GM12878 (cell line): ENCODE results near the gene GNGT1. TPM values are rescaled to one million over a fixed set of nuclear protein-coding genes. Genes with fewer than 3 reads are reported as not detected.

Experiments used
- ATAC-seq: fragments of 200-7000 bp; cut with Tn5 transposase; 3 replicates; pipeline ENCODE4 v1.9.1; 2020; ENCODE audit warnings: mild to moderate bottlenecking, moderate library complexity
- BruUV-seq: library from RNA; stranded (reverse); fragments of 400-500 nt; replicated peaks from 2 replicates; lab custom pipeline; 2021; lab: Mats Ljungman, UMichigan
- CTCF ChIA-PET: fragments of 300-600 bp; sonication (Branson Sonifier 250); formaldehyde crosslinking; extraction: SDS; loops from one replicate; lab custom pipeline; 2021; ENCODE audit warnings: inconsistent platforms; lab: Yijun Ruan, JAX
- POLR2A ChIA-PET: fragments of 350-600 bp; formaldehyde crosslinking; extraction: SDS; loops from one replicate; lab custom pipeline; 2021; ENCODE audit warnings: inconsistent platforms; lab: Charles Lee
- RAD21 ChIA-PET: fragments of 300-600 bp; sonication (Branson Sonifier 250); formaldehyde crosslinking; loops from one replicate; lab custom pipeline; 2023; ENCODE audit warnings: antibody characterized with exemption; ENCODE audit not compliant: unreplicated experiment; lab: Charles Lee
- SMC1A ChIA-PET: fragments of 300-600 bp; sonication (Branson Sonifier 250); formaldehyde crosslinking; loops from one replicate; lab custom pipeline; 2023; ENCODE audit not compliant: unreplicated experiment, uncharacterized antibody; lab: Charles Lee
- DNase-seq: peaks from one replicate; pipeline ENCODE4 v3.0.0-alpha.2; 2011; ENCODE audit warnings: low read depth, low spot score
- FAIRE-seq: peaks from 3 replicates; lab custom pipeline; 2011; peaks lifted over from hg19 to GRCh38; lab: Jason Lieb, UNC
- H2AFZ ChIP-seq: 2 replicates; pipeline ENCODE4 v1.6.0; 2011; ENCODE audit warnings: low read depth, low read length, control low read depth; ENCODE audit not compliant: control insufficient read depth
- H3K27ac ChIP-seq: 2 replicates; pipeline ENCODE4 v1.5.1; 2011; ENCODE audit warnings: control low read depth; ENCODE audit not compliant: control insufficient read depth, insufficient read depth
- H3K27me3 ChIP-seq, 2 experiments: replicated peaks in 1 of 2; 2 replicates each; pipeline versions ENCODE4 v1.6.0 to v1.6.1; 2011; ENCODE audit warnings: low read length in 1 of 2; ENCODE audit not compliant: control insufficient read depth in 2 of 2, insufficient read depth in 2 of 2
- H3K36me3 ChIP-seq, 2 experiments: 2 replicates each; pipeline ENCODE4 v1.5.1; 2011; ENCODE audit warnings: low read length in 1 of 2; ENCODE audit not compliant: control insufficient read depth in 2 of 2, insufficient read depth in 2 of 2
- H3K4me1 ChIP-seq: 2 replicates; pipeline ENCODE4 v1.6.1; 2011; ENCODE audit warnings: mild to moderate bottlenecking, low read length, moderate library complexity, mixed read lengths; ENCODE audit not compliant: control insufficient read depth, insufficient read depth
- H3K4me2 ChIP-seq: 2 replicates; pipeline ENCODE4 v1.6.0; 2011; ENCODE audit warnings: control low read depth; ENCODE audit not compliant: control insufficient read depth, insufficient read depth
- H3K4me3 ChIP-seq: fragments of 200-600 bp; sonication (generic); 2 replicates; pipeline ENCODE4 v1.5.1; 2016
- H3K79me2 ChIP-seq: 2 replicates; pipeline ENCODE4 v1.6.0; 2011; ENCODE audit warnings: low read length; ENCODE audit not compliant: control insufficient read depth, insufficient read depth
- H3K9ac ChIP-seq: 2 replicates; pipeline ENCODE4 v1.8.0; 2011; ENCODE audit warnings: low read length, control low read depth, mixed read lengths; ENCODE audit not compliant: control insufficient read depth, insufficient read depth
- H3K9me3 ChIP-seq: replicated peaks from 3 replicates; pipeline ENCODE4 v1.5.1; 2011; ENCODE audit warnings: mild to moderate bottlenecking, low read length; ENCODE audit not compliant: control insufficient read depth, insufficient read depth
- H4K20me1 ChIP-seq: 2 replicates; pipeline ENCODE4 v1.6.0; 2011; ENCODE audit not compliant: control insufficient read depth, insufficient read depth
- EZH2 ChIP-seq: IDR thresholded peaks from 2 replicates; pipeline ENCODE4 v1.6.1; 2012; ENCODE audit warnings: low read depth, mild to moderate bottlenecking, control low read depth, inconsistent platforms, low read length, borderline replicate concordance; ENCODE audit not compliant: control insufficient read depth
- KAT2A ChIP-seq: conservative IDR thresholded peaks from 2 replicates; pipeline ENCODE4 v1.6.1; 2011; ENCODE audit warnings: low read depth, low read length; ENCODE audit not compliant: control insufficient read depth
- NFYA ChIP-seq: IDR thresholded peaks from 2 replicates; pipeline ENCODE4 v1.6.1; 2011; ENCODE audit warnings: low read depth, mild to moderate bottlenecking, low read length, improper control_type of control experiment, borderline replicate concordance
- NR2F1 ChIP-seq: fragments of 450-650 bp; conservative IDR thresholded peaks from 2 replicates; pipeline ENCODE4 v1.6.1; 2017; ENCODE audit warnings: mild to moderate bottlenecking
- NRF1 ChIP-seq: conservative IDR thresholded peaks from 2 replicates; pipeline ENCODE4 v1.6.1; 2011; ENCODE audit warnings: mild to moderate bottlenecking, low read depth, low read length, improper control_type of control experiment
- SRF ChIP-seq, 2 experiments: IDR thresholded peaks; 2 replicates each; pipeline ENCODE4 v1.6.1; 2011; ENCODE audit warnings: low read depth in 2 of 2, low read length in 2 of 2, mild to moderate bottlenecking in 1 of 2, moderate library complexity in 1 of 2
- ZBED1 ChIP-seq: IDR thresholded peaks from 2 replicates; pipeline ENCODE4 v1.6.1; 2016; ENCODE audit warnings: borderline replicate concordance
- WGBS: methylation state at CpG from one replicate; pipeline ENCODE4 v1.1.6; 2016; ENCODE audit warnings: low lambda C conversion rate; ENCODE audit not compliant: insufficient replicate concordance, insufficient coverage; ENCODE audit errors: missing lambda C conversion rate; 5-methylcytosine and 5-hydroxymethylcytosine counted together
- in situ Hi-C: fragments of 300-500 bp; cut with MboI; formaldehyde crosslinking; loops from 9 replicates; pipeline ENCODE4 v1.14.3; 2018; ENCODE audit warnings: mixed read lengths
- intact Hi-C: fragments of 100-400 bp; cut with micrococcal nuclease; formaldehyde crosslinking; loops from one replicate; pipeline ENCODE4 v1.14.2; 2022; ENCODE audit not compliant: unreplicated experiment
- polyA plus RNA-seq, 11 experiments: library from polyadenylated mRNA; depleted of rRNA in 4 of 11; unstranded in 6 of 11; stranded (reverse) in 5 of 11; fragments of >200 nt; fragmentation: Nextera tagmentation in 4 of 11; fragmentation: Illumina TruSeq in 1 of 11; extraction: Ambion mirVana in 4 of 11; extraction: Trizol in 1 of 11; gene quantifications; 1 replicate in 1 of 11; 2 replicates in 10 of 11; pipeline versions ENCODE4 v1.2.1 to v1.2.3, GENCODE V29; 2011 to 2016; ENCODE audit warnings: inconsistent platforms in 2 of 11, missing spikeins in 2 of 11, low read depth in 1 of 11
- total RNA-seq, 4 experiments: library from RNA; depleted of rRNA in 3 of 4; stranded (reverse); fragments of >200 nt in 3 of 4; fragmentation: Illumina TruSeq in 1 of 4; extraction: Trizol in 1 of 4; gene quantifications; 2 replicates each; pipeline versions ENCODE4 v1.2.1 to v1.2.3, GENCODE V29; 2013 to 2021
- TF ChIP-seq, protein P1 (sequence below): fragments of 450-650 bp; IDR thresholded peaks from 2 replicates; pipeline ENCODE4 v1.6.1; 2017; ENCODE audit warnings: mild to moderate bottlenecking, low read depth, inconsistent platforms; ENCODE audit not compliant: poor library complexity, severe bottlenecking
- TF ChIP-seq, protein P2 (sequence below): fragments of 450-650 bp; IDR thresholded peaks from 2 replicates; pipeline ENCODE4 v1.6.1; 2016; ENCODE audit warnings: mild to moderate bottlenecking
- TF ChIP-seq, protein P3 (sequence below): fragments of 450-650 bp; formaldehyde crosslinking; IDR thresholded peaks from 2 replicates; pipeline ENCODE4 v1.4.0; 2020; ENCODE audit warnings: mild to moderate bottlenecking, moderate library complexity

GNGT1 gene
- total and polyA plus RNA-seq, 10 of the 15 experiments (the other 5 are each of a cell fraction or from before 2014, with no cell fraction given) = not detected

DNA sequence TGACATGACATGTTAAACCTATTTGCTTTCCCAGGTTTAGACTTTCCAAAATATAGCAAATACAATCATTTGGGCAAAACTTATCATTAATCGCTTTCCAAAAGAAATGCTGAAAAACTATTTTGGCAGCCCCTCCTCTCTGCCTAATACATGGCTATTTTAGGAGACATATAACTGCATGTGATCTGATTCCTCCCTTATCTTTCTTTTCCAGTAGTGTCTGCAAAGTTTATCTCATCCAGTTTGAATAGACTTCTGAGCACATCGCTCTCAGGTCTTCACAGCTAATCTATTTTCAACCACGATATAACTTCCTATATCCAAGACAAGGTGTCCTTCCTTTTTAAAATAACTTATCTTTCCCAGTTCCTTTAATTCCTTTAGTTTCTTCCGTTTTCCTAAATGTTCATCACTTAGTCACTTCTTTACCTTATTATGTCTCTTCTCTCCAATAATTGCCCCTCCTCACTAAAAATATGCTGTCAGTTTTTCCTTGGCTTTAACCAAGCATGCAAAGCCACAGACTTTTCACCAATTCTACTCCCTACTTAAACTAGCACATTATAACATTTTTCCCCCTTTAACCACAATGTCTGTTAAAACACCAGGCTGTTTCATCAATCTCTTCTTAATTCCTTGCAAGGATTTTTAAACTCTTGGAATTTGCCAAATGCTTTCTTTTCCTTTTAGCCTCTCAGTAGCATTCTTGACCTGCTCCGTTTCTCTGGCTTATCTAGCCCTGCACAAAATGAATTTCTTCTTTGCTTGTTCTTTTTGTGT, 39.6 kb downstream of the GNGT1 start:
- RAD21 ChIA-PET = no interaction called here
- H3K9ac ChIP-seq = no peak overlapping the region
- no peak for FAIRE-seq
- WGBS = 37% methylated on average over 5 of the region's 5 CpGs
- no peak for DNase-seq
- H3K4me2 ChIP-seq = no peak overlapping the region
- TF ChIP-seq, protein P1, sequence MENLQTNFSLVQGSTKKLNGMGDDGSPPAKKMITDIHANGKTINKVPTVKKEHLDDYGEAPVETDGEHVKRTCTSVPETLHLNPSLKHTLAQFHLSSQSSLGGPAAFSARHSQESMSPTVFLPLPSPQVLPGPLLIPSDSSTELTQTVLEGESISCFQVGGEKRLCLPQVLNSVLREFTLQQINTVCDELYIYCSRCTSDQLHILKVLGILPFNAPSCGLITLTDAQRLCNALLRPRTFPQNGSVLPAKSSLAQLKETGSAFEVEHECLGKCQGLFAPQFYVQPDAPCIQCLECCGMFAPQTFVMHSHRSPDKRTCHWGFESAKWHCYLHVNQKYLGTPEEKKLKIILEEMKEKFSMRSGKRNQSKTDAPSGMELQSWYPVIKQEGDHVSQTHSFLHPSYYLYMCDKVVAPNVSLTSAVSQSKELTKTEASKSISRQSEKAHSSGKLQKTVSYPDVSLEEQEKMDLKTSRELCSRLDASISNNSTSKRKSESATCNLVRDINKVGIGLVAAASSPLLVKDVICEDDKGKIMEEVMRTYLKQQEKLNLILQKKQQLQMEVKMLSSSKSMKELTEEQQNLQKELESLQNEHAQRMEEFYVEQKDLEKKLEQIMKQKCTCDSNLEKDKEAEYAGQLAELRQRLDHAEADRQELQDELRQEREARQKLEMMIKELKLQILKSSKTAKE = no peak
- no peak for TF ChIP-seq ZBED1
- no peak for TF ChIP-seq NFYA
- TF ChIP-seq NRF1 = no peak
- no peak for TF ChIP-seq KAT2A
- no peak for TF ChIP-seq SRF (IDR thresholded peaks at IDR 0.05; ENCODE audit: low read depth in 2 of 2, low read length in 2 of 2)
- TF ChIP-seq NR2F1 = no peak
- TF ChIP-seq, protein P2, sequence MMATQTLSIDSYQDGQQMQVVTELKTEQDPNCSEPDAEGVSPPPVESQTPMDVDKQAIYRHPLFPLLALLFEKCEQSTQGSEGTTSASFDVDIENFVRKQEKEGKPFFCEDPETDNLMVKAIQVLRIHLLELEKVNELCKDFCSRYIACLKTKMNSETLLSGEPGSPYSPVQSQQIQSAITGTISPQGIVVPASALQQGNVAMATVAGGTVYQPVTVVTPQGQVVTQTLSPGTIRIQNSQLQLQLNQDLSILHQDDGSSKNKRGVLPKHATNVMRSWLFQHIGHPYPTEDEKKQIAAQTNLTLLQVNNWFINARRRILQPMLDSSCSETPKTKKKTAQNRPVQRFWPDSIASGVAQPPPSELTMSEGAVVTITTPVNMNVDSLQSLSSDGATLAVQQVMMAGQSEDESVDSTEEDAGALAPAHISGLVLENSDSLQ = no peak
- TF ChIP-seq, protein P3, sequence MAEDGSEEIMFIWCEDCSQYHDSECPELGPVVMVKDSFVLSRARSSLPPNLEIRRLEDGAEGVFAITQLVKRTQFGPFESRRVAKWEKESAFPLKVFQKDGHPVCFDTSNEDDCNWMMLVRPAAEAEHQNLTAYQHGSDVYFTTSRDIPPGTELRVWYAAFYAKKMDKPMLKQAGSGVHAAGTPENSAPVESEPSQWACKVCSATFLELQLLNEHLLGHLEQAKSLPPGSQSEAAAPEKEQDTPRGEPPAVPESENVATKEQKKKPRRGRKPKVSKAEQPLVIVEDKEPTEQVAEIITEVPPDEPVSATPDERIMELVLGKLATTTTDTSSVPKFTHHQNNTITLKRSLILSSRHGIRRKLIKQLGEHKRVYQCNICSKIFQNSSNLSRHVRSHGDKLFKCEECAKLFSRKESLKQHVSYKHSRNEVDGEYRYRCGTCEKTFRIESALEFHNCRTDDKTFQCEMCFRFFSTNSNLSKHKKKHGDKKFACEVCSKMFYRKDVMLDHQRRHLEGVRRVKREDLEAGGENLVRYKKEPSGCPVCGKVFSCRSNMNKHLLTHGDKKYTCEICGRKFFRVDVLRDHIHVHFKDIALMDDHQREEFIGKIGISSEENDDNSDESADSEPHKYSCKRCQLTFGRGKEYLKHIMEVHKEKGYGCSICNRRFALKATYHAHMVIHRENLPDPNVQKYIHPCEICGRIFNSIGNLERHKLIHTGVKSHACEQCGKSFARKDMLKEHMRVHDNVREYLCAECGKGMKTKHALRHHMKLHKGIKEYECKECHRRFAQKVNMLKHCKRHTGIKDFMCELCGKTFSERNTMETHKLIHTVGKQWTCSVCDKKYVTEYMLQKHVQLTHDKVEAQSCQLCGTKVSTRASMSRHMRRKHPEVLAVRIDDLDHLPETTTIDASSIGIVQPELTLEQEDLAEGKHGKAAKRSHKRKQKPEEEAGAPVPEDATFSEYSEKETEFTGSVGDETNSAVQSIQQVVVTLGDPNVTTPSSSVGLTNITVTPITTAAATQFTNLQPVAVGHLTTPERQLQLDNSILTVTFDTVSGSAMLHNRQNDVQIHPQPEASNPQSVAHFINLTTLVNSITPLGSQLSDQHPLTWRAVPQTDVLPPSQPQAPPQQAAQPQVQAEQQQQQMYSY = no peak
- TF ChIP-seq EZH2 = no peak
- no peaks in the 10 kb centered on the region for H3K4me1 ChIP-seq
- CTCF ChIA-PET = no interaction called here
- no peak overlapping the region for H3K27ac ChIP-seq
- SMC1A ChIA-PET = interaction anchor here (1.7 kb wide), 1 partner anchor 141 kb away, joined by 5 read pairs; no protein-coding TSS in a partner anchor
- intact Hi-C loops = no loop called here
- H3K79me2 ChIP-seq = no peaks in the 10 kb centered on the region
- H3K36me3 ChIP-seq = no peaks in the 10 kb centered on the region
- POLR2A ChIA-PET = no interaction called here
- in situ Hi-C loops = no loop called here
- H2AFZ ChIP-seq = no peak overlapping the region
- H3K9me3 ChIP-seq = no peaks in the 10 kb centered on the region; the same call in 2 of the 3 replicates
- no peak for ATAC-seq
- H3K4me3 ChIP-seq = no peak overlapping the region
- BruUV-seq = no TSS peak
- H4K20me1 ChIP-seq = no peaks in the 10 kb centered on the region
- H3K27me3 ChIP-seq = no peaks in the 10 kb centered on the region
